KMS-11 (cell line): Measurements from ENCODE around the gene CHST2.

Experiments
- H2AFZ ChIP-seq: fragments of 200-600 bp; sonication (generic); 2 replicates; pipeline ENCODE4 v1.6.1; 2016; ENCODE audit warnings: antibody characterized with exemption, mixed run types, low read depth
- H3K27ac ChIP-seq: fragments of 200-600 bp; sonication (generic); 2 replicates; pipeline ENCODE4 v1.6.1; 2016; ENCODE audit warnings: mild to moderate bottlenecking, mixed run types
- H3K27me3 ChIP-seq: fragments of 200-600 bp; sonication (generic); 2 replicates; pipeline ENCODE4 v1.6.1; 2017; ENCODE audit warnings: mild to moderate bottlenecking, low read depth, mixed run types, moderate library complexity; ENCODE audit not compliant: insufficient read depth
- H3K36me3 ChIP-seq: fragments of 200-600 bp; sonication (generic); 2 replicates; pipeline ENCODE4 v1.6.1; 2017; ENCODE audit warnings: mild to moderate bottlenecking, mixed run types; ENCODE audit not compliant: insufficient read depth
- H3K4me1 ChIP-seq: fragments of 200-600 bp; sonication (generic); 2 replicates; pipeline ENCODE4 v1.6.1; 2016; ENCODE audit warnings: mild to moderate bottlenecking, low read depth, mixed run types; ENCODE audit not compliant: poor library complexity, severe bottlenecking
- H3K4me2 ChIP-seq: fragments of 200-600 bp; sonication (generic); 2 replicates; pipeline ENCODE4 v1.7.0; 2016; ENCODE audit warnings: mild to moderate bottlenecking, mixed run types
- H3K4me3 ChIP-seq: fragments of 200-600 bp; sonication (generic); IDR thresholded peaks from 2 replicates; pipeline ENCODE4 v1.6.1; 2017; ENCODE audit warnings: low read depth, low read length, mixed read lengths; ENCODE audit not compliant: insufficient read depth
- H3K79me2 ChIP-seq: fragments of 200-600 bp; sonication (generic); 2 replicates; pipeline ENCODE4 v1.6.1; 2016; ENCODE audit warnings: low read depth, mixed run types; ENCODE audit not compliant: insufficient read depth
- H3K9ac ChIP-seq: fragments of 200-600 bp; sonication (generic); 2 replicates; pipeline ENCODE4 v1.6.1; 2016; ENCODE audit warnings: mild to moderate bottlenecking, mixed run types
- H4K20me1 ChIP-seq: fragments of 200-600 bp; sonication (generic); 2 replicates; pipeline ENCODE4 v1.6.1; 2016; ENCODE audit warnings: mild to moderate bottlenecking, mixed run types; ENCODE audit not compliant: insufficient read depth
- CTCF ChIP-seq: fragments of 200-600 bp; sonication (generic); conservative IDR thresholded peaks from 2 replicates; pipeline ENCODE4 v1.6.1; 2017; ENCODE audit warnings: low read depth, mild to moderate bottlenecking, antibody characterized with exemption, low read length, moderate library complexity, mixed read lengths

Gene CHST2

GRCh38 chr3:143110371-143110770, 9.2 kb upstream of the CHST2 start:
- H3K27me3 ChIP-seq, result no peaks in the 10 kb centered on the region; the same call in 1 of the 2 replicates
- TF ChIP-seq CTCF, result no peak
- H3K79me2 ChIP-seq, result no peaks in the 10 kb centered on the region
- no peak overlapping the region for H3K9ac ChIP-seq
- no peaks in the 10 kb centered on the region for H3K36me3 ChIP-seq
- H3K4me1 ChIP-seq, result no peaks in the 10 kb centered on the region
- H3K4me3 ChIP-seq, result no peak overlapping the region
- no peak overlapping the region for H3K4me2 ChIP-seq
- no peaks in the 10 kb centered on the region for H4K20me1 ChIP-seq
- no peak overlapping the region for H2AFZ ChIP-seq
- no peak overlapping the region for H3K27ac ChIP-seq

GRCh38 chr3:143118630-143119008, 952 bp upstream of the CHST2 start:
- no peaks in the 10 kb centered on the region for H4K20me1 ChIP-seq
- H3K27ac ChIP-seq, result no peak overlapping the region; the same call in 1 of the 2 replicates
- no peaks in the 10 kb centered on the region for H3K36me3 ChIP-seq
- peak overlapping the region; percentile 52; the same call in 1 of the 2 replicates for H3K9ac ChIP-seq
- H3K79me2 ChIP-seq, result no peaks in the 10 kb centered on the region
- H3K27me3 ChIP-seq, result no peaks in the 10 kb centered on the region
- peak overlapping the region; percentile 72 for H3K4me2 ChIP-seq
- TF ChIP-seq CTCF, result no peak
- no peak overlapping the region for H3K4me3 ChIP-seq
- peak overlapping the region; percentile 100 for H2AFZ ChIP-seq
- H3K4me1 ChIP-seq, result peaks cover 6% of the 10 kb centered on the region

- H2AFZ ChIP-seq, result peak overlapping the region; percentile 94
- no peak for TF ChIP-seq CTCF
These were observed 574 bp downstream of the CHST2 start for GRCh38 chr3:143119974-143120715.

GRCh38 chr3:143120716-143121240, 1.2 kb downstream of the CHST2 start:
- Histone ChIP-seq H3K27ac (no peak overlapping the region), H4K20me1 (no peaks in the 10 kb centered on the region), H3K27me3 (no peaks in the 10 kb centered on the region), H3K4me1 (peaks cover 6% of the 10 kb centered on the region), H3K9ac (no peak overlapping the region; the same call in 1 of the 2 replicates), H3K36me3 (no peaks in the 10 kb centered on the region), H3K79me2 (no peaks in the 10 kb centered on the region), H2AFZ (peak overlapping the region; percentile 94), H3K4me2 (peak overlapping the region; percentile 69), H3K4me3 (peak overlapping the region; percentile 79)
- TF ChIP-seq CTCF, result no peak

More at GRCh38 chr3:143119974-143120715, 574 bp downstream of the CHST2 start:
- H3K4me1 ChIP-seq, result peaks cover 6% of the 10 kb centered on the region
- H3K27me3 ChIP-seq, result no peaks in the 10 kb centered on the region
- H3K36me3 ChIP-seq, result no peaks in the 10 kb centered on the region
- peak overlapping the region; percentile 18; the same call in 1 of the 2 replicates for H3K9ac ChIP-seq
- H3K4me2 ChIP-seq, result peak overlapping the region; percentile 69
- H3K4me3 ChIP-seq, result peak overlapping the region; percentile 79
- no peaks in the 10 kb centered on the region for H3K79me2 ChIP-seq
- H3K27ac ChIP-seq, result no peak overlapping the region
- no peaks in the 10 kb centered on the region for H4K20me1 ChIP-seq
